Body of pancreas (tissue), 4 donors: ENCODE results near the gene WDR7.

Experiments
- CTCF ChIP-seq, 7 experiments: fragments of 450-650 bp in 4 of 7; fragments of 200-600 bp in 3 of 7; sonication (generic) in 3 of 7; IDR thresholded peaks; one replicate each; pipeline ENCODE4 v1.5.1; 2016 to 2019; ENCODE audit warnings: antibody characterized with exemption in 7 of 7
- POLR2A ChIP-seq, 3 donors: fragments of 450-650 bp; IDR thresholded peaks; one replicate each; pipeline ENCODE4 v1.6.1; 2016; ENCODE audit warnings: antibody characterized with exemption in 3 of 3, mild to moderate bottlenecking in 2 of 3

GRCh38 chr18:56702946-56703345 lies 51.8 kb downstream of the WDR7 start:
- TF ChIP-seq CTCF (IDR thresholded peaks at IDR 0.05) (peak; percentile 11 to 50 (median 38)), POLR2A (IDR thresholded peaks at IDR 0.05) (no peak)
